Ishikawa (cell line): ENCODE results near the gene SHH.

ENCODE experiments used
- CEBPB ChIP-seq: IDR thresholded peaks from 2 replicates; pipeline ENCODE4 v1.6.1; 2012
- CREB1 ChIP-seq: IDR thresholded peaks from 2 replicates; pipeline ENCODE4 v1.6.1; 2012; ENCODE audit warnings: low read depth
- EGR1 ChIP-seq: IDR thresholded peaks from 2 replicates; pipeline ENCODE4 v1.6.1; 2012
- EP300 ChIP-seq: IDR thresholded peaks from 2 replicates; pipeline ENCODE4 v1.6.1; 2012; ENCODE audit warnings: borderline replicate concordance
- FOXM1 ChIP-seq: IDR thresholded peaks from 2 replicates; pipeline ENCODE4 v1.6.1; 2012; ENCODE audit warnings: low read depth, borderline replicate concordance
- MAX ChIP-seq: IDR thresholded peaks from 2 replicates; pipeline ENCODE4 v1.6.1; 2012
- NFIC ChIP-seq: IDR thresholded peaks from 2 replicates; pipeline ENCODE4 v1.6.1; 2012
- RAD21 ChIP-seq: IDR thresholded peaks from 2 replicates; pipeline ENCODE4 v1.6.1; 2012; ENCODE audit warnings: low read depth
- REST ChIP-seq: IDR thresholded peaks from 2 replicates; pipeline ENCODE4 v1.6.1; 2012; ENCODE audit warnings: low read depth, mild to moderate bottlenecking
- TAF1 ChIP-seq: IDR thresholded peaks from 2 replicates; pipeline ENCODE4 v1.6.1; 2012; ENCODE audit warnings: low read depth, mild to moderate bottlenecking
- TCF12 ChIP-seq: IDR thresholded peaks from 2 replicates; pipeline ENCODE4 v1.6.1; 2012; ENCODE audit warnings: low read depth
- TEAD4 ChIP-seq: IDR thresholded peaks from 2 replicates; pipeline ENCODE4 v1.6.1; 2012
- YY1 ChIP-seq: IDR thresholded peaks from 2 replicates; pipeline ENCODE4 v1.6.1; 2012; ENCODE audit warnings: low read depth
- ZBTB7A ChIP-seq: IDR thresholded peaks from 2 replicates; pipeline ENCODE4 v1.6.1; 2012; ENCODE audit warnings: low read depth
- TF ChIP-seq, protein P1 (sequence below): IDR thresholded peaks from 2 replicates; pipeline ENCODE4 v1.6.1; 2012

SHH gene

GRCh38 chr7:155846156-155846555 is 33.9 kb upstream of the SHH start:
- TF ChIP-seq CREB1 (no peak), EGR1 (no peak), REST (no peak), TAF1 (no peak)

DNA sequence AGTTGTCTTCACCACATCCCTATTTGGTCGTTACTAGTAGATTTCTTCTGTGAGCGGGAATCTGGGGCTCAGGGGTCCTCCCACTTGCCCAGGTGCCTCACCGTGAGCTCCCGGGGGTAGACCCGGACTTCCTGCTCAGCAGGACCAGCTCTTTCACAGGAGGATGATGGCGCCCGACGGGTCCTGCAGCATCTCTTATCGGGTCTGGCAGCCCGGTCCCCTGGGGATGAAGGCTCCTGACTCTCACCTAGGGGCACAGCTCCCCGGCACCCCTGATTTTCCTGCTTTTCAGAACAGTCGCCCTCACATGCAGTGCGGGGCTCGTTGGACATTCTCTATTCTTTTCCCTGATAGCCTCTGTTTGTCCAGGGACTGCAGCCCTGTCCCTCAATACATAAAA is 33.0 kb upstream of the SHH start:
- TF ChIP-seq EGR1: no peak
- TF ChIP-seq REST: no peak
- TF ChIP-seq CEBPB: no peak

DNA sequence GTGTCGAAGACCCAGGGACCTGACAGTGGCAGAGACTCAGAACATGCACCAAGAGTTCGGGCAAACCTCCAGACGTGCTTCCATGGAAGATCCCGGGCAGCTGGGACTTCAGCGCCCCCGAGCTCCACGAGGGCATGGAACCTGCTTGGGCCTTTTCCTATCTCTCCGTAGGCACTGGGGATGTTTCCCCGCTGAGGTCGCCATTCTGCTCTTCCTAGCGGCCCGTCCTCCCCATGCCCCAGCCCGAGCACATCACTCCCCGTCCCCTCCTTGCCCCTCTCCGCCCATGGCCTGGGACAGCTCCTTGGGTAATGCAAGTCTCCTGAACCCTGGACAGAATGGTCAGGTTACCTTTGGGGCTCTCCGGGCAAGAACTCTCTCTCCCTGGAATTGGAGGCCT is 32.3 kb upstream of the SHH start:
- TF ChIP-seq YY1: no peak
- no peak for TF ChIP-seq EP300
- TF ChIP-seq FOXM1: no peak
- TF ChIP-seq, protein P1, sequence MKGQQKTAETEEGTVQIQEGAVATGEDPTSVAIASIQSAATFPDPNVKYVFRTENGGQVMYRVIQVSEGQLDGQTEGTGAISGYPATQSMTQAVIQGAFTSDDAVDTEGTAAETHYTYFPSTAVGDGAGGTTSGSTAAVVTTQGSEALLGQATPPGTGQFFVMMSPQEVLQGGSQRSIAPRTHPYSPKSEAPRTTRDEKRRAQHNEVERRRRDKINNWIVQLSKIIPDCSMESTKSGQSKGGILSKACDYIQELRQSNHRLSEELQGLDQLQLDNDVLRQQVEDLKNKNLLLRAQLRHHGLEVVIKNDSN: no peak
- TF ChIP-seq TCF12: no peak
- no peak for TF ChIP-seq TEAD4
- TF ChIP-seq RAD21: no peak
- TF ChIP-seq EGR1: no peak
- TF ChIP-seq NFIC: no peak
- no peak for TF ChIP-seq CEBPB
- TF ChIP-seq ZBTB7A: no peak
- no peak for TF ChIP-seq MAX
- TF ChIP-seq TAF1: no peak
- no peak for TF ChIP-seq CREB1
- no peak for TF ChIP-seq REST

GRCh38 chr7:155844019-155844453 is 31.8 kb upstream of the SHH start:
- no peak for TF ChIP-seq CREB1

GRCh38 chr7:155843426-155844018 is 31.3 kb upstream of the SHH start:
- TF ChIP-seq TCF12: no peak
- no peak for TF ChIP-seq RAD21
- no peak for TF ChIP-seq EGR1
- no peak for TF ChIP-seq YY1
- TF ChIP-seq MAX: no peak
- no peak for TF ChIP-seq NFIC
- TF ChIP-seq EP300: no peak
- TF ChIP-seq, protein P1: no peak
- TF ChIP-seq TAF1: no peak
- no peak for TF ChIP-seq ZBTB7A
- TF ChIP-seq CEBPB: no peak
- no peak for TF ChIP-seq REST
- no peak for TF ChIP-seq CREB1
- no peak for TF ChIP-seq TEAD4
- TF ChIP-seq FOXM1: no peak
